Mucosa of rectum (tissue), 2 donors: ENCODE measurements around the gene TTC27.

ENCODE experiments used
- H3K27ac ChIP-seq, 2 donors: one replicate each; pipeline ENCODE4 v1.7.0; 2013; ENCODE audit warnings: inconsistent platforms in 2 of 2, low read depth in 2 of 2, low read length in 2 of 2
- H3K27me3 ChIP-seq, 2 donors: one replicate each; pipeline ENCODE4 v1.7.0; 2013; ENCODE audit warnings: low read length in 2 of 2; ENCODE audit not compliant: control insufficient read depth in 2 of 2, insufficient read depth in 2 of 2
- H3K36me3 ChIP-seq, 2 donors: one replicate each; pipeline ENCODE4 v1.7.0; 2013; ENCODE audit warnings: low read length in 2 of 2; ENCODE audit not compliant: control insufficient read depth in 2 of 2, insufficient read depth in 2 of 2
- H3K4me1 ChIP-seq, 2 donors: one replicate each; pipeline ENCODE4 v1.7.0; 2013; ENCODE audit warnings: low read length in 2 of 2, mild to moderate bottlenecking in 1 of 2; ENCODE audit not compliant: control insufficient read depth in 2 of 2, insufficient read depth in 2 of 2
- H3K4me3 ChIP-seq, 2 donors: one replicate each; pipeline ENCODE4 v1.7.0; 2013; ENCODE audit warnings: low read length in 2 of 2
- H3K9ac ChIP-seq, 2 donors: one replicate each; pipeline ENCODE4 v1.7.0; 2013; ENCODE audit warnings: low read length in 2 of 2, low read depth in 1 of 2, mild to moderate bottlenecking in 1 of 2
- H3K9me3 ChIP-seq, 2 donors: one replicate each; pipeline ENCODE4 v1.7.0; 2013; ENCODE audit warnings: low read length in 2 of 2; ENCODE audit not compliant: control insufficient read depth in 2 of 2
- donor health status: healthy.
- donor health status: Normal muscosa, but diverticular disease.

Gene TTC27

DNA sequence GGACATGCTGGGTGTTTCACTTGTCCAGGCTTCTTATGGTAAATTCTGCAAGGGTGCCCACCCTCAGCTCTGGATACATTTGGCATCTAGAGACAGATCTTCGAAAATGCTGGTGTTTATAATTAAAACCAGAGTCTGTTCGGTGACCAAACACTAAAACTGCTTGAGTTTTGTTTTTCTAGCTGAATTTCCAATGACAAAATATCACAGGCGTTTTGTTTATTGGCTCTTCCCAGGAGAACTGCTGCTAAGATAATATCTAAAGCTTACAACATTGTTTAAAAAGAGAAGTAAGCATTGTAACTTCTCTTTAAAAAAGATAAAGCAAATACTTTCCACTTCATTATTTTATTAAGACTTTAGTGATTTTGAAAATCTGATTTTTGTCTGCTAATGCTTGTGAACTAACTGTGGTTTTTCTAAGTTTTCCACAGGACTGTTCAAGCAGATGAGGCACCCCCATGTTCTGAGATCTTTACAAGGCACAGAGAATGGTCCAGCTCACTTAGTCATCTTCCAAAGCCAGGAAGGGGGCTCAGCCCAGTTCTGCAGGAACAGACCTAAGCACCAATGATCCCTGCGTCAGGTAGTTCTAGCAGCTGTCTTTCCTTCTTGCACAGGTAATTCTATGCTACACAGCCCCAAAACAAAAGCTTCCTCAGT is 224.1 kb downstream of the TTC27 start:
- no peak overlapping the region for H3K9ac ChIP-seq
- H3K4me1 ChIP-seq: no peaks in the 10 kb centered on the region
- no peak overlapping the region for H3K4me3 ChIP-seq
- H3K27me3 ChIP-seq: no peaks in the 10 kb centered on the region
- H3K36me3 ChIP-seq: no peaks in the 10 kb centered on the region
- H3K9me3 ChIP-seq: no peaks in the 10 kb centered on the region
- H3K27ac ChIP-seq: no peak overlapping the region

DNA sequence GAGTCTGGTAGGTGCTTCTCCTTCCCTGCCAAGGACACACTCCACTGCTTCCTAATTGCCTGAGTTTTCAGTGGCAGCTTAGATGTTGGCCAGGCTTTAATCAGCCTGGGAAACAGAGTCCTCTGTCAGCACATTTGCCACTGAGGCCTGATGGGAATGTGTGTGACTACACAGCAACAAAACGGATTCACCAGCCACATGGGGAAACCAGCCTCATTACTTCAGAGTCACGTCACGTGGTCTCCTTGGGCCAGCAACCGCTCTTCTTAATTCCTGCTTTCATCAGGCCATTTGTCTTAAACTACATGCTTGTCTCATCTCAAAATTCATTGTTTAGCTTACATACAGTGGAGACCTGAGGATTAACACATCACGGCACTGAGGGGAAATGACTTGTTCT is 225.0 kb downstream of the TTC27 start:
- Histone ChIP-seq H3K9me3 (no peaks in the 10 kb centered on the region), H3K4me3 (no peak overlapping the region), H3K9ac (no peak overlapping the region), H3K4me1 (no peaks in the 10 kb centered on the region), H3K27me3 (no peaks in the 10 kb centered on the region), H3K27ac (no peak overlapping the region), H3K36me3 (no peaks in the 10 kb centered on the region)

DNA sequence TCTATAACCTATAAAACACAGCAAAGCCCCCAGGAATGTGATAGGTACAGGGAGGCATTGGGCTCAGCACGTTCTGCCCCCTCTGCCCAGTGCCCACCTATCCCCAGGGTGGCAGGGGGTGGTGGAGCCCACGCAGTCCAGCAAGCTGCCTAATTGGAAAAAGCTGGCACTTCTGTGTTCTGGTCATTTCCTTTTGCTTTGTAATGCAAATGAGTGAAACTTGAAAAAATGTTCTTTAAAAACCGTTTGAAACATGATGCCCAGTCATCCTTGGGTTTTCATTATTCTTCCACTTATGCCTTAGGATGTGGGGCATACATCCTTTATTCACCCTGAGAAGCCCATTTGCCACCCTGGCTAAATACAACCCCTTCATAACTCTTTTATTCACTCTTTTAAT is 229.0 kb downstream of the TTC27 start:
- H3K4me1 ChIP-seq: no peaks in the 10 kb centered on the region
- H3K27me3 ChIP-seq: no peaks in the 10 kb centered on the region
- H3K27ac ChIP-seq: no peak overlapping the region
- H3K9ac ChIP-seq: no peak overlapping the region
- H3K36me3 ChIP-seq: no peaks in the 10 kb centered on the region
- H3K4me3 ChIP-seq: no peak overlapping the region
- H3K9me3 ChIP-seq: no peaks in the 10 kb centered on the region

DNA sequence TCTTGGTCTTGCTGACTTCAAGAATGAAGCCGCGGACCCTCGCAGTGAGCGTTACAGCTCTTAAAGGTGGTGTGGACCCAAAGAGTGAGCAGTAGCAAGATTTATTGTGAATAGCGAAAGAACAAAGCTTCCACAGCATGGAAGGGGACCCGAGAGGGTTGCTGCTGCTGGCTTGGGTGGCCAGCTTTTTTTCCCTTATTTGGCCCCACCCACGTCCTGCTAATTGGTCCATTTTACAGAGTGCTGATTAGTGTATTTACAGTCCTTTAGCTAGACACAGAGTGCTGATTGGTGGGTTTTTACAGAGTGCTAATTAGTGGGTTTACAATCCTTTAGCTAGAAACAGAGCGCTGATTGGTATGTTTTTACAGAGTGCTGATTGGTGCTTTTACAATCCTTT is 230.9 kb downstream of the TTC27 start:
- Histone ChIP-seq H3K4me1 (no peaks in the 10 kb centered on the region), H3K36me3 (no peaks in the 10 kb centered on the region), H3K9me3 (no peaks in the 10 kb centered on the region), H3K27me3 (no peaks in the 10 kb centered on the region), H3K9ac (no peak overlapping the region), H3K27ac (no peak overlapping the region), H3K4me3 (no peak overlapping the region)

GRCh38 chr2:32860385-32860784 is 232.5 kb downstream of the TTC27 start:
- no peaks in the 10 kb centered on the region for H3K36me3 ChIP-seq
- H3K9ac ChIP-seq: no peak overlapping the region
- no peak overlapping the region for H3K27ac ChIP-seq
- no peaks in the 10 kb centered on the region for H3K27me3 ChIP-seq
- H3K4me1 ChIP-seq: no peaks in the 10 kb centered on the region
- no peak overlapping the region for H3K4me3 ChIP-seq
- no peaks in the 10 kb centered on the region for H3K9me3 ChIP-seq

GRCh38 chr2:32862269-32863055 is 234.6 kb downstream of the TTC27 start:
- H3K4me3 ChIP-seq: no peak overlapping the region
- H3K9ac ChIP-seq: no peak overlapping the region
- H3K27ac ChIP-seq: no peak overlapping the region
- H3K36me3 ChIP-seq: no peaks in the 10 kb centered on the region
- no peaks in the 10 kb centered on the region for H3K27me3 ChIP-seq
- H3K9me3 ChIP-seq: no peaks in the 10 kb centered on the region
- no peaks in the 10 kb centered on the region for H3K4me1 ChIP-seq

- no peaks in the 10 kb centered on the region for H3K4me1 ChIP-seq
- H3K27me3 ChIP-seq: no peaks in the 10 kb centered on the region
- no peaks in the 10 kb centered on the region for H3K36me3 ChIP-seq
- no peaks in the 10 kb centered on the region for H3K9me3 ChIP-seq
- no peak overlapping the region for H3K27ac ChIP-seq
- H3K9ac ChIP-seq: no peak overlapping the region
- no peak overlapping the region for H3K4me3 ChIP-seq
These were observed 235.5 kb downstream of the TTC27 start for GRCh38 chr2:32863326-32863725.

DNA sequence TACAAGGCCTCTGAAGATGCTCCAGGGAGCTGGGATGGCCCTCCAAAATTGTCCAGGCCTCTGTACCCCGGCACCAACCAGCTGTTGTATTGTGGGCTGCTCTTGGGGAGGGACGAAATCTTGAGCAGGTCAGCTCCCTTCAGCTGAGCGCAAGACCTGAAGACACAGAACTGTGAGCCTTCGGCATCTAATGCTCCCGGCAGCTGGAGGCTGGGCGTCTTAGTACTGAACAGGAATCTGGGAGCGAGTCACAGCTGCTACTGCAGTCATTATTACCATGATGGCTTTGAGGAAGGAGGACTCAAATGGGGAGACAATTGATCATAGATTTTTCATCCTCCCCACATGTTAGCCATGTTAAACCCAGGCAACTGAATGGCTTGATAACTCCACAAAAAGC is 236.0 kb downstream of the TTC27 start:
- Histone ChIP-seq H3K4me3 (no peak overlapping the region), H3K27me3 (no peaks in the 10 kb centered on the region), H3K4me1 (no peaks in the 10 kb centered on the region), H3K27ac (no peak overlapping the region), H3K9ac (no peak overlapping the region), H3K9me3 (no peaks in the 10 kb centered on the region), H3K36me3 (no peaks in the 10 kb centered on the region)

- H3K27ac ChIP-seq: no peak overlapping the region
- no peak overlapping the region for H3K9ac ChIP-seq
- H3K27me3 ChIP-seq: no peaks in the 10 kb centered on the region
- H3K36me3 ChIP-seq: no peaks in the 10 kb centered on the region
- H3K4me3 ChIP-seq: no peak overlapping the region
- no peaks in the 10 kb centered on the region for H3K9me3 ChIP-seq
- H3K4me1 ChIP-seq: no peaks in the 10 kb centered on the region
These were observed 236.7 kb downstream of the TTC27 start for GRCh38 chr2:32864334-32865111.

- Histone ChIP-seq H3K9ac (no peak overlapping the region), H3K4me3 (no peak overlapping the region)
These were observed 237.7 kb downstream of the TTC27 start for GRCh38 chr2:32865399-32866068.

More at GRCh38 chr2:32865399-32866068, 237.7 kb downstream of the TTC27 start:
- Histone ChIP-seq H3K36me3 (no peaks in the 10 kb centered on the region), H3K27ac (no peak overlapping the region), H3K27me3 (no peaks in the 10 kb centered on the region), H3K4me1 (no peaks in the 10 kb centered on the region), H3K9me3 (no peaks in the 10 kb centered on the region)
